GM12892 (cell line): ENCODE data around the gene ANXA3.

Experiments used
- DNase-seq: peaks from one replicate; pipeline ENCODE4 v3.0.0; 2011; ENCODE audit not compliant: insufficient read length
- FAIRE-seq: peaks from 2 replicates; lab custom pipeline; 2011; peaks lifted over from hg19 to GRCh38; lab: Jason Lieb, UNC
- POLR2A ChIP-seq: IDR thresholded peaks from 2 replicates; pipeline ENCODE4 v1.6.1; 2011; ENCODE audit warnings: low read depth, low read length, control low read depth
- POLR2AphosphoS5 ChIP-seq: IDR thresholded peaks from 2 replicates; pipeline ENCODE4 v1.6.1; 2011; ENCODE audit warnings: low read depth, low read length, control low read depth
- TAF1 ChIP-seq: IDR thresholded peaks from 2 replicates; pipeline ENCODE4 v1.6.1; 2011; ENCODE audit warnings: low read depth, mild to moderate bottlenecking, control low read depth, low read length, borderline replicate concordance

ANXA3 gene

GRCh38 chr4:78654807-78655206 is 103.2 kb downstream of the ANXA3 start:
- TF ChIP-seq POLR2AphosphoS5 (no peak), POLR2A (no peak), TAF1 (no peak)
- FAIRE-seq (no peak), DNase-seq (no peak)

GRCh38 chr4:78656968-78657445 is 105.4 kb downstream of the ANXA3 start:
- TF ChIP-seq POLR2A (no peak), POLR2AphosphoS5 (no peak), TAF1 (no peak)
- DNase-seq = no peak
- peak; percentile 67 for FAIRE-seq

GRCh38 chr4:78659264-78659663 is 107.7 kb downstream of the ANXA3 start:
- TF ChIP-seq POLR2A = no peak
- TF ChIP-seq POLR2AphosphoS5 = no peak
- TF ChIP-seq TAF1 = no peak
- FAIRE-seq = no peak
- DNase-seq = no peak

GRCh38 chr4:78659665-78660064 is 108.1 kb downstream of the ANXA3 start:
- TF ChIP-seq TAF1 = no peak
- TF ChIP-seq POLR2AphosphoS5 = no peak
- TF ChIP-seq POLR2A = no peak
- DNase-seq (no peak), FAIRE-seq (peak; percentile 56)
